DMS153 (cell line): Measurements from ENCODE around the gene NME3.

Source experiments
- DNase-seq: peaks from one replicate; lab custom pipeline; 2025; lab: John Stamatoyannopoulos, UW

NME3 gene

DNA sequence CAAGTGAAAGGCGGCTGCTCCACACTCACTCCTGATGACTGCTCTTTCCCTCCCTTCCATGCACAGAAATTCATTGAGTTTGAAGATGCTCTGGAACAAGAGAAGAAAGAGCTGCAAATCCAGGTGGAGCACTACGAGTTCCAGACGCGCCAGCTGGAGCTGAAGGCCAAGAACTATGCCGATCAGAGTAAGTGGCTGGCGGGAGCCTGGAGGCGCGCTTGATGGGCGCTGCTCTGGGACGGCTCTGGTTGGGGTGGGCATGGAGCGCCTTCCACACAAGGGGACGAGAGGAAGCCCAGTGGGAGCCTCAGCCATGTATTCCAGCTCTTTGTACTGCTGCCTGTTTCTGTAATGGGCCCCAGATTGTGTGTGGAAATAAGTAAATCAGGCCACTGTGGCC is 46.9 kb downstream of the NME3 start:
- no peak for DNase-seq

DNA sequence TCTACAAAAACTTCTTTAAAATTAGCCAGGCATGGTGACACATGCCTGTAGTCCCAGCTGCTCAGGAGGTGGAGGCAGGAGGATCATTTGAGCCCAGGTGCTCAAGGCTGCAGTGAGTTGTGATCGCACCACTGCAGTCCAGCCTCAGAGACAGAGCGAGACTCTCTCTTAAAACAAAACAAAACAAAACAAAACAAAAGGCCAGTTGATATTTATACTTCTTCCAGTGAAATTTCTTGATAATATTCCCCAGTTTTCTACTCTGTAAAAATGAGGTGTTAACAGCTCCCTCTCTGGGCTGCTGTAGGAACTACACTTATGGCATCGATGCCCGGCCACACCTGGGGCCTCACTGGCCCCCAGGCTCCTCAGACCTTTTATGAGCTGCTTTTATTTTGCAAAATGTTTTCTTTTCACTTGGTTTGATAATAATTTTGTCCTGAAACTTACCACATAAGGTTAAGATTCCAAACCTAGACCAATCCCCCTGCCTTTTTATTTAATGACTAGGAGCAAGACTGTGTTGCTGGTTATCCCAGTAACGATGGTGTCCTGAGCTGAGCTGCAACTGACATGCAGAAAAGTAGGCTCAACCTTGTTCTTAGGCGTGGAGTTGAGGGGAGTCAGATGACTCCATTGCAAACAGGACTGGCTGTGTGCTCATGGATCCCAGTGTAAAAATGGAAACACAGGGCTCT is 47.7 kb downstream of the NME3 start:
- no peak for DNase-seq

DNA sequence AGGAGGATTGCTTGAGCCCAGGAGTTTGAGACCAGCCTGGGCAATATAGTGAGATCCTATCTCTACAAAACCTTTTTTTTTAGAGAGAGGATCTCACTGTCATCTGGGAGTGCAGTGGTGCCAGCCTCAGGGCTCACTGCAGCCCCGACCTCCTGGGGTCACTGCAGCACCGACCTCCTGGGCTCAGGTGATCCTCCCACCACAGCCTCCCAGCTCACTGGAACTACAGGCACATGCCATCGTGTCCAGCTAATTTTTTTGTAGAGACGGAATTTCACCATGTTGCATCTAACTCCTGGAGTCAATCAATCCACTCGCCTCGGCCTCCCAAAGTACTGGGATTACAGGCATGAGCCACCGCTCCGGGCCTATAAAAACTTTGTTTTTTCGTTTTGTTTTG is 50.0 kb downstream of the NME3 start:
- DNase-seq = no peak
